Thyroid gland (tissue), 4 donors: ENCODE results near the gene KSR1.

Source experiments
- CTCF ChIP-seq, 6 experiments: fragments of 200-600 bp in 3 of 6; fragments of 450-650 bp in 3 of 6; sonication (generic) in 3 of 6; IDR thresholded peaks; one replicate each; pipeline ENCODE4 v1.5.1; 2016 to 2019; ENCODE audit warnings: antibody characterized with exemption in 6 of 6, mild to moderate bottlenecking in 2 of 6, inconsistent platforms in 1 of 6, moderate library complexity in 1 of 6
- POLR2A ChIP-seq, 2 donors: fragments of 450-650 bp; IDR thresholded peaks; one replicate each; pipeline ENCODE4 v1.6.1; 2017; ENCODE audit warnings: antibody characterized with exemption in 2 of 2, mild to moderate bottlenecking in 2 of 2, moderate library complexity in 1 of 2

DNA sequence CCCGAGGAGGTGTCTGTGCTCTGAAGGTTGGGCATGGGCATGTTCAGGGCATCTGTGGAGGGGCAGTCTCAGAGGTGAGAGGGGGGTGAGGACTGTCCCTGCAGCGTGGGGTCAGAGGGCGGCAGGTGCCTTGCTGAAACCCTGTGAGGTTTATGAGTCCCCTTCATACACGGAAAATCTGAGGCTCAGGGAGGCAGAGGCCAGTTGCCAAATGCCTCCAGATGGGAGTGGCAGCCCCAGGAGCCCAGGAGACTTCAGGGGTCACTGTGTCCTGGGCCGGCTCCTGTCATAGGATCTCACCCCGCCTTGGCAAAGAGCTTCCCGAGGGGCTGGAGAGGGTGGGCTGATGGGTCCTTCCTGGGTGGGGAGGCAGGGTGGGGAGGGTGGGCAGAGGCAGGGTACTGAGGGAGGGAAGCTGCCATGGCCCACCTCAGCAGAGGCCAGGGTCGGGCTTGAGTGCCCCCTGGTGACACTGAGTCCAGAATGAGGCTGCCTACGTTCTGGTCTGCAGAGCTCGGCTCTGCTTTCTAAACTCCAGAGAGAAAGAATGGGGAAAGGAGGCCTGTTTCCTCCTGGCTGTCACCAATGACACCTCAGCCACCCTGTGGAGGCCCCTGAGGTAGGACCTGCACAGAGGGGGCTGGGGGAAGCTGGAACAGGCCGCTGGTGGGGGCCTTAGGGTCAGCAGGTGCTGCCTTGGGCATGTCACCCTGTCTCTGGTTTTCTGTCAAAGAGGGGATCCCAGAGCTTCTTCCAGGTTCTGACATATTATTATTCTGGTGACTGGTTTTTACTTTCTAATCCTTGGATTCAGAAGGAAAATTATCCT is 175.9 kb downstream of the KSR1 start:
- TF ChIP-seq CTCF (IDR thresholded peaks at IDR 0.05) (no peak), POLR2A (IDR thresholded peaks at IDR 0.05) (no peak)
